IPS-18c (cell line): ENCODE measurements around the gene BHLHE23.
"Not testable (repeated sequence)": the region's sequence is repeated elsewhere in the genome, so short reads cannot be mapped to it uniquely, and the experiment has no call there.

Source experiments
- H3K4me3 ChIP-seq: 2 replicates; pipeline ENCODE4 v1.7.0; 2013; ENCODE audit warnings: low read depth, mild to moderate bottlenecking, low read length, moderate library complexity; ENCODE audit not compliant: insufficient read depth
- H3K9me3 ChIP-seq: one replicate; pipeline ENCODE4 v1.6.1; 2013; ENCODE audit warnings: mild to moderate bottlenecking, low read length, moderate library complexity; ENCODE audit not compliant: control insufficient read depth, insufficient read depth

Gene BHLHE23

GRCh38 chr20:63045991-63046390 is 39.2 kb upstream of the BHLHE23 start:
- peaks cover 4% of the 10 kb centered on the region for H3K9me3 ChIP-seq
- no peak overlapping the region for H3K4me3 ChIP-seq

- Histone ChIP-seq H3K4me3 (no peak overlapping the region), H3K9me3 (peaks cover 3% of the 10 kb centered on the region)
These were observed 38.6 kb upstream of the BHLHE23 start for GRCh38 chr20:63045401-63045800.

DNA sequence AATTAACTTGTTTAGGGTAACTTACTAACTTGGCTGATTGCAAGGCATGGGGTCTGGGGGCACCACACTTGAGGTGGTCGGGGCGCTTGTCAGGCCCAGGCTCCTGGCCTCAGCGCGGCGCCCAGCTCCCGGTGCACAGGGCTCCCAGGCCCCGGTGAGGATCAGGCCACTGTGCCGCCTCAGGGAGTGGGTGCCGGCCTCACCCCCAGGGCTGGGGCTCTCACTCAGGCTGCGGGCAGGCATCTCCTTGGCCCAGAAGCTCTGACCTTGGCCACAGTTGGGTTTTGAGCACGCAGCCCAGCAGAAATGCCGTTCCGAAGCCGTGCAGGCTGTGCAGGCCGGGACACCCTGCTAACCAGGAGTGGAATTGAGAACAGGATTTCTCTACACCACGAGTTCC is 37.8 kb upstream of the BHLHE23 start:
- Histone ChIP-seq H3K4me3 (no peak overlapping the region), H3K9me3 (peaks cover 2% of the 10 kb centered on the region)

DNA sequence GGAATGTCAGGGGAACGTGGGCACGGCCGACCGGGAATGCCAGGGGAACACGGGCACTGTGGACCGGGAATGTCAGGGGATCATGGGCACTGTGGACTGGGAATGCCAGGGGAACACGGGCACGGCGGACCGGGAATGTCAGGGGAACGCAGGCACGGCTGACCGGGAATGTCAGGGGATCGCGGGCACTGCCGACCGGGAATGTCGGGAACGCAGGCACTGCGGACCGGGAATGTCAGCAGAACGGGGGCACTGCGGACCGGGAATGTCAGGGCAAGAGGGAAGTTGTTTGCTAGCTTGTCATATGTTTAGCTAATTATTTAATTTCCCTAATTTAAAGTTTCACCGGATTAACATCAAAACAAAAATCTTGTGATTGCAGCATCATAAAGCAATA is 37.4 kb upstream of the BHLHE23 start:
- H3K9me3 ChIP-seq: peaks cover 2% of the 10 kb centered on the region
- H3K4me3 ChIP-seq: no peak overlapping the region

GRCh38 chr20:63043348-63044203 is 36.8 kb upstream of the BHLHE23 start:
- peaks cover 2% of the 10 kb centered on the region for H3K9me3 ChIP-seq

DNA sequence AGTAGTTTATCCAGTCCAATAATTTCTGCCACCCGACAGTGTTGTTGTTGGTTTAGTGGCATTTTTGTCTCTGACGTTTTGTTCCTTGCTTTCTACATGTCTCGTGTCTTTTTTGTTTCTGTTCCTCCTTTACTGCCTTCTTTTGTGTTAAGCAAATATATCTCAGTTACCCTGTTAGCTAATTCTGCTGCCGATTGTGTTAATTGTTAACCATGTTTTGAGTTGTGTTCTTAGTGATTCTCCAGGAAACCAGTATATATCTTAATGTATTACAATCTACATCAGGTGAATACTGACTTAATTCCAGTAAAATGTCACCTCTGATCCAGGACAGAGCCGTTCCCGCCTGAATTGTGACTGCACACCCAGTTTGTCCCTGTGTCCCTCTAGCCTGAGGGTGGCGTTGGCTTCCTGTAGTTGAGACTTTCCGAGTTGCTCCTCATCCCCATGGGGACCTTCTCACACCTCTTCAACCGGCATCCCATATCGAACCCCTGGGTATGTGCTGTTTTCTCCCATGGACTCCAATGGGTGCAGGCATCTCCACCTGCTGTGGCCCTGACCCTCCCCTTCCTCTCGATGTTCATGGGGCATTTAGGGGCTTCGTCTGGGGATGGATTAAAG is 35.8 kb upstream of the BHLHE23 start:
- Histone ChIP-seq H3K4me3 (no peak overlapping the region), H3K9me3 (no peaks in the 10 kb centered on the region)

More at GRCh38 chr20:63043348-63044203, 36.8 kb upstream of the BHLHE23 start:
- H3K4me3 ChIP-seq: no peak overlapping the region

DNA sequence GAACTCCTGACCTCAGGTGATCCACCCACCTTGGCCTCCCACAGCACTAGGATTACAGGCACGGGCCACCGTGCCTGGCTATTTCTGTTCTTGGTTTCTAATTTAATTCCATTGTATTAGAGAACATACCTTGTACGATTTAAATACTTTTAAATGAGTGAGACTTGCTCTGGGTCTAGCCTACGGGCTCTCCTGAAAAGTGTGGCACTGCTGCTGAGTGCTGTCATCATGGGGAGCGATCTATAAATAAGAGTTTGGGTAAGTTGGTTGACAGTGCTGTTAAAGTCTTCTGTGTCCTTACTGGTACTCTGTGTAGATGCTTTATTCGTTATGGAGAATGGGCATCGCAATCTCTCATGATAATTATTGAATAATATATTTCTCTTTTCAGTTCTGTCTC is 35.0 kb upstream of the BHLHE23 start:
- H3K4me3 ChIP-seq: no peak overlapping the region
- no peaks in the 10 kb centered on the region for H3K9me3 ChIP-seq

DNA sequence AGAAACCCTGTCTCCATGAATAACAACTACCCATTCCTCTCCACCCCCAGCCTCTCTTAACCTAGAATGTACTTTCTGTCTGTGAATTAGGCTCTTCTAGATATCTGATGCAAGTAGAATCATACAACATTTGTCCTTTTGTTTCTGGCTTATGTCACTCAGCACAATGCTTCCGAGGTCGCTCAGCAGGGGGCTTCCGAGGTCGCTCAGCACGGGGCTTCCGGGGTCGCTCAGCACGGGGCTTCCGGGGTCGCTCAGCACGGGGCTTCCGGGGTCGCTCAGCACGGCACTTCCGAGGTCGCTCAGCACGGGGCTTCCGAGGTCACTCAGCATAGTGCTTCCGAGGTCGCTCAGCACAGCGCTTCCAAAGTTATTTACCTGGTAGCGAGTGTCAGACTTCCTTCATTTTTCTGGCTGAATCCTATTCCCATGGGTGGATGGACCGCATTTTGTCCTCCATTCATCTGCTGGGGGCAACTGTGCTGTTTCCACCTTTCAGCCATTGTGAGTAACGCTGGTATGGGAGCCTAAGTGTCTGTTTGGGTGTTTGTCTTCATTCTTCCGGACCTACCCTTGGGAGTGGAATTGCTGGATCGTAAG is 31.0 kb upstream of the BHLHE23 start:
- H3K9me3 ChIP-seq: no peaks in the 10 kb centered on the region
- peak overlapping the region; percentile 9; the same call in 1 of the 2 replicates for H3K4me3 ChIP-seq

DNA sequence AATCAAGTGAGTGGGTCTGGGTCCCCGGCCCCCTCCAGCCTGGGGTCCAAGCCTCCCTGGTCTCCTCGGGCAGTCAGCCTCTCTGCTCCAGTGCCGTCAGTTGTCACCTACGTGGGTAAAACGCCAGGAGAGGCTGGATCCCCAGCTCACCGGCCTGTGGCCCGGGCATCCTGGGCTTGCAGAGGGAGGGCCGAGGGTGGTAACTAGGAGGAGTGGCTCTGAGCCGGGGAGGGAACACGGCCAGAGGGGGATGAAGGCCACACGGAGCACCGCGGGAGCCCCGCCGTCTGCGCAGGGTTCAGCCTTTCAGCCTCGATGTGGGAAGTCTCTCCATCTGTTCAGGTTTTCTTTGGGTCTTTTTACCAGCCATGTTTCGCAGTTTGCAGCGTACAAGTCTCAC is 29.5 kb upstream of the BHLHE23 start:
- no peak overlapping the region for H3K4me3 ChIP-seq
- H3K9me3 ChIP-seq: peaks cover 3% of the 10 kb centered on the region

GRCh38 chr20:63035603-63036185 is 28.9 kb upstream of the BHLHE23 start:
- Histone ChIP-seq H3K9me3 (peaks cover 3% of the 10 kb centered on the region), H3K4me3 (no peak overlapping the region)

DNA sequence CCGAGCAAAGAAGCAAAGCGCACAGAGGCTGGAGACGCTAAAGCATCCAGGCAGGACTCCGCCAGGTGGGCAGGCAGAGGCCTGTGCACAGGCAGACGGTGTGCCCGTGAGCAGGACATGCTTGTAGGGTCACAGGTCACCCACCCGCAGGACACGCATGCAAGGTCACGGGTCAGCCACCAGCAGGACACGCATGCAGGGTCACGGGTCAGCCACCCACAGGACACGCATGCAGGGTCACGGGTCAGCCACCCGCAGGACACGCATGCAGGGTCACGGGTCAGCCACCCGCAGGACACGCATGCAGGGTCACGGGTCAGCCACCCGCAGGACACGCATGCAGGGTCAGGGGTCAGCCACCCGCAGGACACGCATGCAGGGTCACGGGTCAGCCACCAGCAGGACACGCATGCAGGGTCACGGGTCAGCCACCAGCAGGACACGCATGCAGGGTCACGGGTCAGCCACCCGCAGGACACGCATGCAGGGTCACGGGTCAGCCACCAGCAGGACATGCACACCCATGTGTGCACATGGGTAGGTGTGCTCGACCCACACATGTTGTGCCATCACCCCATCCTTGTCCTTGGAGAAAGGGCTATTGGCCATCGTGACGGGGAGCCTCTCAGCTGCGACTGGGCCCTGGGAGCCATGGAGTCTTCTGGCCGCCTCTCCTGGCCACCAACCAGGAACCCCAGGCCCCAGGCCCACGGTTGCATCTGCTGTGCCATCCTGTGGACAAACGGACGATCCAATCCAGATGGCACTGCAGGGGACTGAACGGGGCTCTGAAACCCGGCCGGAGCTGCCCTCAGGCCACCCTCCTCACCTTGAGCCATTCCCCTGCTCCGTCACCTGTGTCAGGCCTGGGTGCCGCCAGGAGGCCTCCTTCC is 28.2 kb upstream of the BHLHE23 start:
- not testable (repeated sequence) for H3K9me3 ChIP-seq, H3K4me3 ChIP-seq

- H3K4me3 ChIP-seq: no peak overlapping the region
- H3K9me3 ChIP-seq: peaks cover 3% of the 10 kb centered on the region
These were observed 27.3 kb upstream of the BHLHE23 start for GRCh38 chr20:63033794-63034709.

DNA sequence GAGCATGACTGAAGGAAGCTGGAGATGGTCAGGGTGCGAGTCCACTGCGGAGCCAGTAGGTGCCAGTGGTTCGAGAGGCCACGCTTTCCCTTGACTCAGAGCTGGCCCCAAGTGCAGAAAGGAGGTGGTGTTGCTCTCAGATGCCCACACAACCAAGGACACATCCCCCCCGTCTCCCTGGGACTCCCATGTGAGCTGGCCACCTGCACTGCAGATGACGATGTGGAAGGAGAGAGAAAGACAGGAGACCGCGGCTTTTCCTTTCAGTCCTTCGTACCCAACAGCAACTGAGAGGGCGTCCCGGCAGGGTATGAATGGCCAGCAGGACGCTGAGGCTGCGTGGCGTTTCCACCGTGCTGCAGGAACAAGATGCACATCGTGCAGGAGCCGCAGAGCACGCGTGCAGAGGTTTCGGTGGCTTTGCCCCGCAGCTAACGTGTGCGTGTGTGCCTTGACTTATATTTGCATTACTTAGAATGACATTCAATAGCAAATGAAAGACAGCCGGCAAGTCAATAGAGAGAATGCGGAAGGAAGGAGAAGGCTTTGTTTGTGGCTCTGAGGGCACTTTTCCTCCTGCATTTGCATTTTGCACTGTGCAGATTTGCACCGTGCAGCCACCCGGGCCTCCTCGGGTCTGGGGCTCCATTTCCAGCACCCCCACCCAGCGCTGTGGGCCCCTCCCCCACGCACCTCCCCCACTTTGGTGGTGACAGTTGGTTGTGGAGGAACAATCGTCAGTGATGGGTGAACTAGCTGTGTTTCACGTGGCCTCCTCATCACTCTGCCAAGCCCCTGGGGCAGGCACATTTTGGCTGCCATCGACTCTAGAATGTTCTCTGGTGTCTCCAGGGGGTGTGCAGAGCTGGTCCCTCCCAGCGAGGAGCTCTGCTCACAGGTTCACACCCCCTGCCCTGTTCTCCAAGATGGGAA is 26.4 kb upstream of the BHLHE23 start:
- Histone ChIP-seq H3K4me3 (no peak overlapping the region), H3K9me3 (peaks cover 3% of the 10 kb centered on the region)

DNA sequence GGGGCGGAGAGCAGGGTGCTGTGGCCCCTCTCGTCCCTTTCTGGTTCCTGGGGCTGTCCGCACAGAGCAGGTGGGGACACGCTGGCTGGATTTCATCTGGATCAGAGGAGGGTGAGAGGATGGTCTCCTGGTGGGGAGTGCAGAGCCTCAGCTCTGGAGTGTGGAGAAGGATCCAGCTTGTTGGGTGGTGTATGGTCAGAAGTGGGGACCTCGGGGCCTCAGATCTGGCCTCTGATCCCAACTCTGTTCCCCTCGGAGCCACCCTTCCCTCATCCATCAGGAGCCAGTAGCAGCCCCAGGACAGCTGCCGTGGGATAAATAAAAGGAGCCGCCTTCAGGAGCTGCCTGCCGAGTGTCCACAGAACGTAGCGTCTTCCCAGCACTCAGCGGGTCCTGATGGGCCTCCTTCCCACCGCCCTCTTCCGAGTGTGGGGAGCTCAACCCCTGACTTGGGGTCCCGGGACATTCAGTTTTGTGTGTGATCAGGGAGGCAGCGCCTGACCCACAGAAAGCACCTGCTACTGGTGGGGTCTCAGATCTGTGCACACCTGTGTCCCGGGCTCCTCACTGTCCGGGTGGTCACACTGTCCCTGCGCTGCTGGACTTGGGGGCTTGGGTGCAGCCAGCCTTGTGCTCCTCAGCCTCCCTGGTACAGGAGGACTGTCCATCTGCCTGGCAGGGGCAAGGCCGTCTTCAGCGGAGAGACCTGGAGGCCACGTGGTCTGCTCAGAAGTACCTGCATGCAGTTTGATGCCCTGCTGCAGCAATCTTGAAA is 25.4 kb upstream of the BHLHE23 start:
- Histone ChIP-seq H3K9me3 (peaks cover 3% of the 10 kb centered on the region), H3K4me3 (no peak overlapping the region)
